ELR (cell line): ENCODE data around the gene TNFRSF13B.
A peak's percentile ranks its signal among the peaks of the same experiment; 100 is the strongest.
"Not testable (repeated sequence)": the region's sequence is repeated elsewhere in the genome, so short reads cannot be mapped to it uniquely, and the experiment has no call there.

Experiments
- DNase-seq: peaks from one replicate; pipeline ENCODE4 v3.0.0-alpha.2; 2015; ENCODE audit warnings: low read depth

TNFRSF13B gene

DNA sequence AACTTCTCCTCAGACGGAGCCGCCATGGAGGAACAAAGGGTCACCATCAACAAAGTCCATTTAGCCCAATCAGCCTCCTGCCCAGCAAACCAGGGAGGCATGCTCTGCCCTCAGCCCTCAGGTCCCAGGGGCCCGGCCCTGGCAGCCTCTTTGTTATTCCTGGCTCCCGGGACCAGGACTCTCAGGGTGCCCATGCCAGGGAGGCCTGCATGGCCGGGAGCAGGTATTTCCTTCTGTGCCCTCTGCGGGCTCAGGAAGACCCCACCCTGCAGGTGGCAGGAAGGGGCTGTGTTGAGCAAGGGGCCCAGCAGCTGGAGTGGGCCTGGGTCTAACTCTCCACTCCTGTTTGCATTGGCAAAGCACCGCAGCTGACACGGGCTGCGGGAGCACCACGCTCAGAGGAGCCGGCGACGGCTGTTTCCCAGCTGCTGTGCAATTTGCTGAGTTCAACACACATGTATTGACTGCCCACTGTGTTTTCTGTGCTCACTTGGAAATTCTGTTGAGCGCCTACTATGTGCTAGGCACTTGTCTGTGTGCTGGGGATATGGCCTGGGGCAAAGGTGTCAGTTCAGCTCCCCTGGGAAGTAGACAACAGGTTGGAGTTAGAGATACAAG, 33.2 kb upstream of the TNFRSF13B start:
- not testable (repeated sequence) for DNase-seq

DNA sequence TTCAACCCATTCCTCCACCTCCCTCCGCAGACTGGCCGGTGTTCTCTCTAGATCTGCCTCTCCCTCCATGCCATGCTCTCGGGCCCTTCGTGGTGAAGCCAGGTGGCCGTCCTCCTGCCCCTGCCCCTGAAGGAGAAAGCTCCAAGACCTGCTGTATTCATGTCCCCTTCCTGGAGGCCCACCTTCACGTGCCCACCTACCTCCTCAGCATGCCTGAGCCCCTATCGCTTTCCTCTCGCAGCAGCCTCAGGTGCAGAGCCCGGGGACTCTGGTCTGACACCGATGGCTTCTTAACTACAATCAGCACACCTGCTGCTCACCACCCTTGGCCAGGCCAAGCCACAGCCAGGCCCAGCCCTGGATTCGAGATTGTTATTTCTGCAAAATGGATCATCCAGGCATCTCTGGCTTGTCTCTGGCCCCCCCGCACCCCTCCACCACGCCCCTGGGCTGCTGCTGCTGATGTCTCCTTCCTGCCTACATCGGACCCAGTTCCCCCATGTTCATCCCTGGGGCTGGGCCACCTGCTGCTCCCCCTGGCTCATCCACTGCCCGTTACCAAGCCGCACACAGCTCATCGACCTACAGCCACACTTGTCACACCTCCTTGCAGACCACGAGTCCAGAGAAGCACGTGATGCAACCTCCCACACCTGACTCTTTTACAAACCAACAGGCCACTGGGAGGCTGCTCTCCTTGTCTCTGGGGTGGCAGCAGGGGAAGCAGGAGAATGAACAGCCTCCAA, 32.5 kb upstream of the TNFRSF13B start:
- no peak for DNase-seq

DNA sequence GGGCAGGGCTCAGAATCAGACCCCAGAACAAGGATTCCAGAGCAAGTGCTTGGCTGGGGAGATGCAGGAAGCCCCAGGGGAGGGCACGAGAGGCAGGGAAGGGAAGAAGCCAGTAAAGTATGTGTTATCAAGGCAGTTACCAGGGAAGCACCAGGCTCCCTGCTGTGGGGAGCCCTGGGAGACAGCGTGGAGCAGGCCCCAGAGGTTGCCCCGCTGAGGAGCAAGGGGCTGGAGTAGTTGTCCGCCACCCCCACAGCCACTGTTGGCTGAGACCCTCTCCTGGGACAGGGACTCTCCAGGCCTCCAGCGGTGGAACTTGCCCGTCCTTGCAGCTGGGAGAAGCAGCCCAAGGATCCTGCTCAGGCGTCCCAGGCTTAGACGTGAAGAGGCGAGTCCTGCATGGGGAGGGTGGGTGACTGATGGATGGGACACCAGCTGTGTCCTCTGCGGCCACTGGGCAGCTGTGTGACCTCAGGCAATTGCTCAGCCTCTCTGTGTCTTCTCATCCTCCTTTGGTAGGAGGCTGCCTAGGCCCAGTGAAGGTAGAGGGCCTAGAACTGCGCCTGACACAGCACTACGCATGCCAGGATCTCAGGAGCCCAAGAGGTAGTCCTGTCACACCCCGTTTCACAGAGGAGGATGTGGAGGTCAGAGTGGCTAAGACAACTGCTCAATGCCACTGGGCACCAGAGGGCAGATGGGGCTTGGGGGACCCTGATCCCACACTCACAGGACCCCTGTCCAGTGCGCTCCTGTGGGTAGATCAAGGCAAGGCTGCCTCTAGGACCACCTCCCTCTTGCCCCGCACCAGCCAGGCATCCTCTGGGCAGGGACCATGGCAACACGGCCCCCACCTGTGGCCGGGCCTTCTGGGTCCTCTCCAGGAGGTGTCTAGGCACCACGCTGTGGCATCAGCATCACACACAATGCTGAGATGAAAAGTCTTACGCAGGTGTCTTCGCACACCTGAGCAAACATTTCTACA, 31.1 kb upstream of the TNFRSF13B start:
- DNase-seq: not testable (repeated sequence)

DNA sequence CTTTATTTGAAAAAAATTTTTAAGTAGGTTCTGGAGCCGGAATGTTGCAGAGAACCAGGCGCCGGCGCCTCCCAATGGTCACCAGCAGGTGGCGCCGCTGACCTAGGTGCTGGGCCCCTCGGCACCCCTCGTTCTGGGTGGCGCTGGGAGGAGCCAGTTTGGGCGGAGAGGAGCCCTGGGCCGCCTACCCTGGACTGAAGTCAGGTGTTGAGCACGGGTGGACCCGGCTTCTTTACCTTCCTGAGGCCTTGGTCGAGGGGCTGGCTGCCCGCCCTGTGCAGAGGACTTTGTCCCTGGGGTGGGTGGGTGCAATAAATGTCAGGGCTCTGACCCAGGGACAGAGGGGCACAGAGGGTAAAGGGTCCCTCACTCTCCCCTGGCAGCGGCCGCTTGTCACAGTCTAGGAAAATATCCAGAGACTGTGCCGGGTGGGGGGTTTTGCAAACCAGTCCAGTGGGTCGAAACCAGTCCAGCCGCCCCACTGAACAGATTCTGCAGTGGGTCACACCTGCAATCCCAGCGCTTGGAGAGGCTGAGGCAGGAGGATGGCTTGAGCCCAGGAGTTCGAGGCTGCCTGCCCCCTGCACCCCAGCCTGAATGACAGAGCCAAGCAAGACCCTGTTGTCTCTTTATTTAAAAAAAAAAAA, 30.1 kb upstream of the TNFRSF13B start:
- peak; percentile 81 for DNase-seq

DNA sequence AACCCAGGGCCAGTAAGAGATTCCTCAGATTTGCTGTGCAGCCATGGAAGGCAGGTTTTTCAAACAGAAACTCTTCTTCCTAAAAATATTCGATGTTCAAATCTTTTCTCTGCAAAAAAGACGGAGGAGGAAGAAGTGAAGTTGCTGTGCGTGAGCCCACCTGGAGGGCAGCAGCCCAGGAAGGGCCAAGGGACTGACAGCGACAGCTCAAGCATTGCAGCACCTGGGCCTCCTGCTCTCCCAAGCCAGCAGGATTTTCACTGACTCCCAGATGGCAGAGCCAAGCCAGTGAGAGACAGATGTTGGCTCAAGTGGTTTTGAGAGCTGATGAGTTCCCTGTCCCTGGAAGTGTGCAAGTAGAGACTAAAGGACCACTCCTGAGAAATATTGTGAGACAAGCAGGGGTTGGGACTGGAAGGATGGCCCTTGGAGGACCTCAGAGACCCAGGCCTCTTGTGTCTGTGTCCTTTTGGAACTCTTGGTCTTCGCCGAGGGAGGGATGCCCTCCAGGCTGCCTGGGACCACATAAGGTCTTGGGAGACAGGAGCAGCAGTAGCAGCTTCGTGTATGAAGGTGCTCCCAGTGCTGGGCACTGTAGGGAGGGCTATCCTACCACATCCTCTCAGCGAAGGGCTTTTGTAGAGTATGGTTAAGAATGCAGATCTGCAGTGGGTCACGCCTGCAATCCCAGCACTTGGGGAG, 29.3 kb upstream of the TNFRSF13B start:
- DNase-seq: no peak

DNA sequence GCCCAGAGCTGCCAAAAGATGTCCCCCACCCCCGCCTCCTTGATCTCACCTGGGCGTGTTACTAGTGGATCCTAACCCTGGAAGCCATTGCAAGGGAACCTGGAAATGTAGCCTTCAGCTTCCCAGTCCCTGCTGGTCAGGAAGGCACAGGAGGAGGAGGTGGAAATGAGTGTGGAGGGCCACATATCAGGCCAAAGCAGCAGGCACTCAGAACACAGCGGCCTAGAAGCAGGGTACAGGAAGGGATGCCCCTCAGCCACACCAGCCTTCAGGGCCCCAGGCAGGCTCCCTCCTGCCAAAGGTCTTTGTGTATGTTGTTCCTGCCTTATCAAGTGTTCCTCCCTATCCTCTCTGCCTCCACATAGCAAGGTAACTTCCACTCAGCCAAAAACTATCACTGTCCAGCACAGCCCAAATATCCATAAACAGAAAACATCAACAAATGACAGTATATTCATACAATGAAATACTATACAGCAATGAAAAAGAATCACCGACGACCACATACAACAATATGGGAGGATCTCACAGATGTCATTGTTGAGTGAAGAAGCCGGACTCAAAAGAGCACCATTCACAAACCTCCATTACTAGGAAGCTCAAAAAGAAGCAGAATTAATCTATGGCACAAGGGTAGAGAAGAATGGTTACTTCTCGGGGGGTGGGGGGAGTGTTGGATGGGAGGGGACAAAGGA, 28.2 kb upstream of the TNFRSF13B start:
- DNase-seq: no peak

DNA sequence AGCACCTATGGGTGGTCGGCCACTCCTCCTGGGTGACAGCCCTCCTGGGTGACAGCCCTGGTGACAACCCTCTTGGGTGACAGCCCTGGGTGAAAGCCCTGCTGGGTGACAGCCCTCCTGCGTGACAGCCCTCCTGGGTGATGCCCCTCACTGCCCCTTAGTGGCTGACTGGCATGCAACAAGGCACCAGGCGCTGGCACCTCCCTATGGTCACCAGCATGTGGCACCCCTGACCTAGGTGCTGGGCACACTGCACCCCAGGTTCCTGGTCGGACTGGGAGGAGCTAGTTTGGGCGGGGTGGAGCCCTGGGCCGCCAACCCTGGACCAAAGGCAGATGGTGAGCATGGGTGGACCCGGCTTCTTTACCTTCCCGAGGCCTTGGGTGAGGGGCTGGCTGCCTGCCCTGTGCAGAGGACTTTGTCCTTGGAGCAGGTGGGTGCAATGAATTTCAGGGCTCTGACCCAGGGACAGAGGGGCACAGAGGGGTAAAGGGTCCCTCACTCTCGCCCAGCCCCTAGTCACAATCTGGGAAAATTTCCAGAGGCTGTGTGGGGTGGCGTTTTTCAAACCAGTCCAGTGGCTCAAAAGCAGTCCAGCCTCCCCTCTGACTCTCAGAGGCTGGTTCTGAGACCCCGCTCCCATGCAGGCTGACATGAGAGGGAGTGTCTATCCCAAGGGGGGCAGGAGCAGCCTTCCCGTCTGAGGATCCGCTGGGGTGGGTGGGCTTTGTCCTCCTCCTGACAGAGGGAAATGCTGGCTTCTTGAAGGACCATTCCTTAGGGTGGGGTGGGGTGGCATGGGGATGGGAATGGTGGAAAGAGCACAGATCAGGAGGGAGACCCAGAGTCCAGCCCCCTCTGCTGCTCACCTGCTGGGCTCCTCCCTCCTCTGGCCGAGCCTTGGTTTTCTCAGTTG, 25.9 kb upstream of the TNFRSF13B start:
- peak; percentile 19 for DNase-seq

DNA sequence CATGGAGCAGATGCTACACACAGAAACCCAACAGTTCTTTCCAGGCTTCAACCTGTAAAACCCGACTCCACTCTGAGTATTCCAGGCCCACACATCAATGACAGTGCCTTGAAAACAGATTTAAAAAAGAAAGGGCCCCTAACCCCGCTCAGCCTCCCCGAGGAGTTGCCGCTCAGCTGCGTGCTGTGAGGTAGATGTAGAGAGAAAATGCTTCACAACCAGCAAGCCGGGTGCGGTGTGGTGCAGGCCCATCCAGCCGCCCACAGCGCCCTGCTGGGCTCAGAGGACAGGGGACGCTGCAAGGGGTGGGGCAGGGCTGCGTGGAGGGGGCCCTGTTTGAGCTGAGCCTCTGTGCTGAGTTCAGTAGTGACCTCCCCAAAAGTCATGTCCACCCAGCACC, 24.8 kb upstream of the TNFRSF13B start:
- DNase-seq: not testable (repeated sequence)

DNA sequence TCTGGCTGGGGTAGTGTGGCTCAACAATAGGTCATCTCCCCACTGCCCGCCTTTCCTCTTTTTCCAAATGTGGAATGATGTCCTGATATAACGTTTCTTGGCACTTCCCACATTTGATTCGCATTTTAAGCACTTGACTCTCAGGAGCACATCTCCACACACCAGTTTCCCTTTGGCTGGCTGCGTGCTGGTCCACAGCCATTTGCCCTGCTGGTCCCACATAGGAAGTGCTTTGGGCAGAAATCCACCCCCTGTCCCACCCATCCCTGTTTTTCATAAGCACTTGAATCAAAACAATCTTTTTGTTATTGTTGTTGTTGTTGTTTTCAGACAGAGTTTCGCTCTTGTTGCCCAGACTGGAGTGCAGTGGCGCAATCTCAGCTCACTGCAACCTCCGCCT, 24.0 kb upstream of the TNFRSF13B start:
- no peak for DNase-seq

DNA sequence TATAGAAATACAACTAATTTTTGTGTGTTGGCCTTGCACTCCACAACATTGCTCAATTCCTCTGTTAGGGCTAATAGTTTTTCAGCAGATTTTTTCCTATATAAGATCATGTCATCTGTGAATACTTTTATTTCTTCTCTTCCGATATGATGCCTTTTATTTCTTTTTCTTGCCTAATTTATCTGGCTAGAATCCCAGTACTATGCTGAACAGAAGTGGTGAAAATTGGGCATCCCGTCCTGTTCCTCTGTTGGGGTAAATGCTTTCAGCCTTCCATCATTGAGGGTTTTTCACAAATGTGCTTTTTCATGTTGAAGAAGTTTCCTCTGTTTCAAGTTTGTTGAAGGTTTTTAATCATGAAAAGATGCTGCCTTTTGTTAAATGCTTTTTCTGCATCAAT, 22.7 kb upstream of the TNFRSF13B start:
- no peak for DNase-seq

DNA sequence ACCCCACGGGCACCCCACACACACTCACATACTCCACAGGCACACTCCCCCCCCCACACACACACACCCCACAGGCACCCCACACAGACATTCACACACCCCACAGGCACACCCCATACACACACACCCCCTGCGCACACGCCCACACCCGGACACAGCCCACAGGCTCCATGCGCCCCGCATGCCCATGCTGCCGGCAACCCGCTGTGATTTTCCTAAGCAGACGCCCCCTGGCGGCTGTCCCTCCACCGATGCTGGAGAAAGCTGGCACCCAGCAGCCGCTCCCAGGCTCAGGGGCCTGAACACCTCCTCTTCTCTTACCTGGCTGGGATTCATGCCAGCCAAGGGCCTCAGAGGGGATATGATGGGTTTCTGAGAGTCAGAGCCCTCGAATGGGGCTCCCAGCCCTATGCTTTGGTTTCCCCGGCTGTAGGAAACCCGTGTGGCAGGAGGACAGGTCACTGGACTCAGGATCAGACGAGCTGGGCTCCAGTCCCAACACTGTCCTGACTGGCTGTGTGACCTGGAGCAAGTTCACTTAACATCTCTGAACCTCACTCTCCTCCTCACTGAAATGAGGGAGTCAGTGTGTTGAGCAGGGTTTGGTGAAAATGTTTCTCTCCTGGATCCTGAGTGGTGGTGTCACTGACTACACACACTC, 19.6 kb upstream of the TNFRSF13B start:
- peak; percentile 87 for DNase-seq

DNA sequence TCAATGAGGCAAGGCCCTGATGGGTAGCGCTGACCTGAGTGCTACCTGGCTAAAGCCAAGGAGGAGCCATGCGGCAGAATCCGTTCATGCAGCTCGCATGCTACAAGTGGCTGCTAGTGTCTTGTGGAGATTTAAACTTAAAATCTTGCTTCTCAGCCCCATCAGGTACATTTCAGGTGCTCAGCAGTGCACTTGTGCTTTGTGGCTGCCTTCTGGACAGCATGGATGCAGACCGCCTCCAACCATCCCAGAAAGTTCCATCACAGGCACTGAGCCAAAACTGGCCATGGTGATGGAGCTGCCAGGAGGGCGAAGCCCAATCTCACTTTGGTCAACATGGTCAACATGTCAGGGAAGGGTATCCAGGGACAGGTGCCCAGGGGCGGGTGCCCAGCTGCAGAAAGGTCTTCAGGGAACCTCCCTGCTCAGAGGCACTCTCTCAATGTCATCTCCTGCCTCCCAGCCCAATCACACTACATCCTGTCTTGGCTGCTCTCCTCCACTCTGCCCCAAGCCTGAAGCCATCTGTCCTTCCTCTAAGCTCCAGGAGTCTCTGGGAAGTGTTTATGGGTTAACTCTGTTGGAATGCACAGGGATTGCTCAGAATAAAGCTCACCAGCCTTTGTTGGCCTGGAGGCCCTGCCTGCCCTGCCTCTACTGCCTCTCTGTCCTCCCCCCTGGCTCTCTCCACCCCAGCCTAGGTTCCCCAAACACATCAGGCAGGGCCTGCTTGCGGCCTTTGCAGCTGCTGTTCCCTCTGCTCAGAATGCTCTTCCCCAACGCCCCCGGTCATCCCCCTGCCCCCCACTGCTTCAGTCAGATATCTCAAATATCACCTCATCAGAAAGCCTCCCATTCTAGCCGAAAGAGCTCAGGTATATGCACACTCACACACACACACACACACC, 18.3 kb upstream of the TNFRSF13B start:
- DNase-seq: peak; percentile 79

DNA sequence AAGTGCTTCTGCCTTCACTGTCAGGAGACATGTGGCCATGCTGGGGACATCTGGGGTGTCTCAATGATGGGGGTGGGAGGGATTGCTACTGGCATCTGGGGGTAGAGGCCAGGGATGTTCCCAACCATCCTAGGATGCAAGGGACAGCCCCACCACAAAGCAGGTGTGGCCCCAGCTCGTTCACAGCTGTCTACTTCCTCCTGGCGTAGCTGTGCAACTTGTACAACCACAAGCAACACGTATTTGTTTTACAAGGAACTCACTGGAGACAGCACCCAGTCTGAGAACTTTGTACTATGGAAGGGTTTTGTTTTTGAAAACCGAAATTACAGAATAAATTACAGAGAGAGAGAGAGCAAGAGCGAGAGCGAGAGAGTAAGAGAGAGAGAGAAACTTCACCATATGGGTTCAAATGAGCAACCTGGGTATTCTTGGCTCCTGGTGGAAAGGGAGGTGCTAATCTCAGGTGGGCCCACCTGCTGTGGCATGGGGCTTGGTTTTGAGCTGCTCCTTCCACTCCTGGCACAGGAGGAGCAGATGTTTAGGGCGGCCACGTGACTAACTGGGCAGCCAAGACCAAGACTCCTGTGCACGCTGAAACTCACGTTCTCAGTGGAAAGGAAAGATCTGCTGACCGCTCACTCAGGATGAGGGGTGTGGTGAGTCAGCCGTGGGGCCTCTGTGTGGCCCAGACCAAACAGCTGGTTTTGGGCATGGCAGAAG, 17.5 kb upstream of the TNFRSF13B start:
- DNase-seq: no peak

DNA sequence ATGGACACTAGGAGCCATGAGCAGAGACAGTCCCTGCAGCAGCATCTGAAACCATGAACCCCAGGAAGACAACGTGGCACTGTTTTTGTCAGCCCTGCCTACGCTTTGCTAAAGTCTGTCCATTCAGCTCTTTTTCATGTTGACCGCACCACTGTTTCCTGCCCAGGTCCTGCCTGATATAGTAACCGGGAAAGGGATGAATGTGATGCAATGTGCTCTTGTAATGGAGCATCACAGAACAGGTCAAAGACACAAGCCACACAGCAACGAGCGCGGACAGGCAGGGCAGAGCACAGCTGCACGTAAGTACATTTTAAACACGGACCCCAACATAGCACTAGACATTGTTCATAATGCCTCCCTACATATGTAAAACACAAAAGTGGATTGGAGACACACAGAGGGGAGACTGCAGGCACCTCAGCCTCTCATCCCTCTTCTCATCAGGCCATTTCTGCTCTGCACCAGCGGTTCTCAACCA, 16.9 kb upstream of the TNFRSF13B start:
- no peak for DNase-seq

DNA sequence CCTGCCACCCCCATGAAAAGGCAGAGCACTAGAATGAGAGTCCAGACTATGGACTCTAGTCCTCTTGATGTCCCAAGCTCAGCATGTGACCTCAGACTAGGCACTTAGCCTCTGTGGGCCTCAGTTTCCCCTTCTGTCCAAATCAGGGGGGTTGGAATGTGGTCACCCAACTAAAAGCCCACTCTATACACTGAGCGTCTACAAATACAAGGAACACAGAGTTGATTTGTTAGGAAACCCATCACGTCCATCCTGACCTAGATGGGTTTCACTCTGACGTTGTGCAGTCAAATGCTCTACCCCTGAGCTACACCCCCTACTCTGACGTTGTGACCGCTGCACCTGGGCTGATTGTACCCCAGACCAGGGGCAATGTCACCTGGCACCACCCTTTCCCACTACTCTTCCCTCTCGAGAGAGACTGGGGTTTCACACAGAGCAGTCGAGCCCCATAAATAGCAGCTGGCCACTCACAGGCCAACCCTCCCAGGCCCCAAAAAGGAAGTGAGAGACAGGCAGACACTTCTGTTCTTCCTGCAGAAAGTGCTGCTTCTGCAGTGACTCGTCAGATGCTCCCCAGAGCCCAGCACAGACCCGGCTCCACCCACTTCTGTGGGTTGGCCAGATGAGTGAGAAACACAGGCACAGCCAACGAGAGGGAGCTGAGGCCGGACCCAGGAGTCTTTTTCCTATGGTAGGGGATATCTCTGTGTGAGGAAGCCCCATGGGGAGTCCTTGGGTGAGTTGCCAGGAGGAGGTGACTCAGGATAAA, 16.1 kb upstream of the TNFRSF13B start:
- DNase-seq: peak; percentile 90

DNA sequence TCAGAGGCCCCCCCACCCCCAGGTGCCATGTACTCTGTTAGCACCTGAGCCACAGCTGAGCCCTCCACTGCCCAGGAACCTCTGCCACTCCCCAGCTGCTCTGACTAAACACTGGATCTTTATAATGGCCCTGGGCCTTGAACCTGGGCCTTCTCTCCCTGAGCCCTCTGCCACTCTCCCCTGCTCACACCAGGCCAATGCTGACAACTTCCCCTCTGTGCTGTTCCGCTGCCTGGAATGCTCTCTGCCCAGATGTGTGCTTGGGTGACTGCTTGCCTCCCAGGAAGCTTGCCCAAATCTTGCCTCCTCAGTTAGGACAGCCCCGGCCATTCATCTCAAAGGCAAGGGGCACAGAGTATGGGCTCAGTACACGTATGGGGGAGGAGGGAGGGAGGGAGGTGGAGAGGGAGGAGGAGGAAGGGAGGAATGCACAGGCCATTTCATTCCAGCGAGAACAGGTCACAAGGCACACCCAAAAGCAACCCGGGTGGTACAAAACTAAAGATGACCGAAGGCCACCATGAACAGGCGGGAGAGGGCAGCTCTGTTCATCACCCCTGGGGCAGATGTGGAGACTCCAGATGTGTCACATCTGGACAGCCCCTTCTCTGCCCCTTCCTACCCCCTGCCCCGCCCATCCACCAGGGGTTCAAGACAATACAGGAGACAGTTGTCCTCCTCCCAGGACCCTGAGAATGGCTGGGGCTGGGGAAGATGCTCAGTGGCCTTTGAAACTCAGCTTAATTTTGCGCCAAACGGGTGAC, 15.3 kb upstream of the TNFRSF13B start:
- DNase-seq: no peak
